ENCODE measurements around the gene FBXW12.

The FBXW12 gene

GRCh38 chr3:48423883-48424695, 52.1 kb downstream of the FBXW12 start:
- no peak for DNase-seq

GRCh38 chr3:48425281-48425812, 53.3 kb downstream of the FBXW12 start:
- no peak for DNase-seq

GRCh38 chr3:48426401-48426909, 54.4 kb downstream of the FBXW12 start:
- DNase-seq, result no peak

- DNase-seq, result no peak
Measured at GRCh38 chr3:48426944-48427629, 55.1 kb downstream of the FBXW12 start.

GRCh38 chr3:48427630-48427962, 55.6 kb downstream of the FBXW12 start:
- no peak for DNase-seq

- DNase-seq, result no peak
Measured at GRCh38 chr3:48428088-48428571, 56.1 kb downstream of the FBXW12 start.

GRCh38 chr3:48428572-48429316, 56.7 kb downstream of the FBXW12 start:
- no peak for DNase-seq

- DNase-seq, result no peak
Measured at GRCh38 chr3:48429317-48429959, 57.4 kb downstream of the FBXW12 start.

- no peak for DNase-seq
Measured at GRCh38 chr3:48429960-48430707, 58.1 kb downstream of the FBXW12 start, which contains the start of gene PLXNB1. PLXNB1 (minus strand) TSS chr3:48430086; CDS start chr3:48424611, 5,475 bp downstream.

- no peak for DNase-seq
Measured at GRCh38 chr3:48430708-48431101, 58.7 kb downstream of the FBXW12 start.

GRCh38 chr3:48431224-48432029, 59.4 kb downstream of the FBXW12 start:
- no peak for DNase-seq

- no peak for DNase-seq
Measured at GRCh38 chr3:48432411-48433371, 60.7 kb downstream of the FBXW12 start.

GRCh38 chr3:48433472-48434118, 61.6 kb downstream of the FBXW12 start:
- no peak for DNase-seq

GRCh38 chr3:48434591-48435222, 62.7 kb downstream of the FBXW12 start:
- DNase-seq, result no peak

- DNase-seq, result no peak
Measured at GRCh38 chr3:48435223-48435595, 63.2 kb downstream of the FBXW12 start.

GRCh38 chr3:48435774-48436476, 63.9 kb downstream of the FBXW12 start:
- no peak for DNase-seq

- DNase-seq, result no peak
Measured at GRCh38 chr3:48436477-48436787, 64.4 kb downstream of the FBXW12 start.

- no peak for DNase-seq
Measured at GRCh38 chr3:48436855-48437254, 64.8 kb downstream of the FBXW12 start.

Data from cortex of kidney (tissue), 1 donor.